CD14-positive monocyte (primary cell): ENCODE data around the gene PGAP2. TPM values are rescaled to one million over a fixed set of nuclear protein-coding genes. Genes with fewer than 3 reads are reported as not detected.

Experiments
- DNase-seq, 3 donors: peaks; one replicate each; pipeline ENCODE4 v3.0.0-alpha.2; 2011 to 2022
- H2AFZ ChIP-seq: 2 replicates; pipeline ENCODE4 v1.6.0; 2012; ENCODE audit warnings: mild to moderate bottlenecking, low read depth, low read length, inconsistent platforms; ENCODE audit not compliant: insufficient read depth, poor library complexity, severe bottlenecking
- H3K27ac ChIP-seq, 2 donors: 1 replicate in 1 of 2; 2 replicates in 1 of 2; pipeline ENCODE4 v1.5.1; 2012 to 2013; ENCODE audit warnings: low read length in 2 of 2, control low read depth in 1 of 2, inconsistent platforms in 1 of 2, low read depth in 1 of 2, mild to moderate bottlenecking in 1 of 2
- H3K27me3 ChIP-seq, 2 donors: one replicate each; pipeline versions ENCODE4 v1.6.0 to v1.6.1; 2011 to 2013; ENCODE audit warnings: low read length in 2 of 2; ENCODE audit not compliant: control insufficient read depth in 2 of 2, insufficient read depth in 2 of 2
- H3K36me3 ChIP-seq, 2 donors: replicated peaks in 1 of 2; 1 replicate in 1 of 2; 2 replicates in 1 of 2; pipeline versions ENCODE4 v1.5.1 to v1.6.1; 2012 to 2013; ENCODE audit warnings: low read length in 2 of 2, control low read depth in 1 of 2, inconsistent platforms in 1 of 2, mild to moderate bottlenecking in 1 of 2; ENCODE audit not compliant: insufficient read depth in 2 of 2, control insufficient read depth in 1 of 2
- H3K4me1 ChIP-seq, 2 donors: 1 replicate in 1 of 2; 2 replicates in 1 of 2; pipeline versions ENCODE4 v1.5.1 to v1.6.1; 2012 to 2013; ENCODE audit warnings: low read length in 2 of 2, control low read depth in 1 of 2, inconsistent platforms in 1 of 2, mild to moderate bottlenecking in 1 of 2, moderate library complexity in 1 of 2; ENCODE audit not compliant: insufficient read depth in 2 of 2, control insufficient read depth in 1 of 2
- H3K4me2 ChIP-seq: replicated peaks from 2 replicates; pipeline ENCODE3; 2012; ENCODE audit warnings: low read length, moderate library complexity, mild to moderate bottlenecking; ENCODE audit not compliant: poor library complexity, severe bottlenecking; ENCODE audit errors: extremely low read depth
- H3K4me3 ChIP-seq, 3 experiments: fragments of 200-600 bp in 1 of 3; sonication (generic) in 1 of 3; replicated peaks in 1 of 3; 1 replicate in 2 of 3; 2 replicates in 1 of 3; pipeline ENCODE4 v1.5.1; 2011 to 2013; ENCODE audit warnings: low read length in 3 of 3, mild to moderate bottlenecking in 3 of 3, control low read depth in 2 of 3, low read depth in 2 of 3, inconsistent platforms in 1 of 3, moderate library complexity in 1 of 3
- H3K79me2 ChIP-seq: 2 replicates; pipeline ENCODE4 v1.6.0; 2012; ENCODE audit warnings: mild to moderate bottlenecking, control low read depth, inconsistent platforms, low read length, moderate library complexity; ENCODE audit not compliant: insufficient read depth
- H3K9ac ChIP-seq: 2 replicates; pipeline ENCODE4 v1.6.0; 2017; ENCODE audit warnings: low read length, mild to moderate bottlenecking; ENCODE audit not compliant: insufficient read depth, poor library complexity, severe bottlenecking
- H3K9me3 ChIP-seq, 2 donors: replicated peaks in 1 of 2; 1 replicate in 1 of 2; 2 replicates in 1 of 2; pipeline versions ENCODE4 v1.5.1 to v1.6.1; 2012 to 2013; ENCODE audit warnings: low read length in 2 of 2, control low read depth in 1 of 2; ENCODE audit not compliant: control insufficient read depth in 1 of 2, insufficient read depth in 1 of 2
- H4K20me1 ChIP-seq: 2 replicates; pipeline ENCODE4 v1.6.0; 2012; ENCODE audit warnings: mild to moderate bottlenecking, low read length, control low read depth, moderate library complexity; ENCODE audit not compliant: insufficient read depth
- H3K27ac Mint-ChIP-seq, 7 donors: one replicate each; pipeline ENCODE4 v1.8.0; 2020; ENCODE audit warnings: mild to moderate bottlenecking in 7 of 7, mixed read lengths in 7 of 7, moderate library complexity in 6 of 7, inconsistent platforms in 2 of 7
- H3K27me3 Mint-ChIP-seq, 3 donors: one replicate each; pipeline ENCODE4 v1.8.0; 2021 to 2022; ENCODE audit warnings: low read depth in 3 of 3, mild to moderate bottlenecking in 3 of 3, mixed read lengths in 3 of 3, moderate library complexity in 3 of 3, inconsistent platforms in 1 of 3
- H3K36me3 Mint-ChIP-seq, 2 donors: one replicate each; pipeline ENCODE4 v1.8.0; 2020; ENCODE audit warnings: mixed read lengths in 2 of 2, inconsistent platforms in 1 of 2, mild to moderate bottlenecking in 1 of 2
- H3K4me1 Mint-ChIP-seq: one replicate; pipeline ENCODE4 v1.8.0; 2020; ENCODE audit warnings: mild to moderate bottlenecking, mixed read lengths
- H3K4me3 Mint-ChIP-seq, 2 donors: one replicate each; pipeline ENCODE4 v1.8.0; 2020; ENCODE audit warnings: mild to moderate bottlenecking in 2 of 2, mixed read lengths in 2 of 2, moderate library complexity in 1 of 2
- H3K9me3 Mint-ChIP-seq, 7 donors: one replicate each; pipeline ENCODE4 v1.8.0; 2020 to 2022; ENCODE audit warnings: mixed read lengths in 7 of 7, mild to moderate bottlenecking in 6 of 7, moderate library complexity in 6 of 7, inconsistent platforms in 2 of 7
- WGBS: methylation state at CpG from one replicate; pipeline ENCODE4 v1.1.5; 2013; ENCODE audit warnings: missing lambda C conversion rate; ENCODE audit not compliant: insufficient coverage; 5-methylcytosine and 5-hydroxymethylcytosine counted together
- intact Hi-C, 2 donors: fragments of 100-400 bp; cut with micrococcal nuclease; formaldehyde crosslinking; loops; one replicate each; pipeline versions ENCODE4 v1.15.0 to v1.15.1; 2023
- polyA plus RNA-seq, 3 donors: library from polyadenylated mRNA; depleted of rRNA in 1 of 3; unstranded in 2 of 3; stranded (reverse) in 1 of 3; fragments of 300-500 nt in 2 of 3; fragments of >200 nt in 1 of 3; fragmentation: Illumina TruSeq in 2 of 3; gene quantifications; 1 replicate in 2 of 3; 2 replicates in 1 of 3; pipeline ENCODE4 v1.2.3, GENCODE V29; 2012 to 2021
- TF ChIP-seq, protein P1 (sequence below): fragments of 200-600 bp; IDR thresholded peaks from one replicate; pipeline ENCODE4 v1.8.0; 2022; ENCODE audit warnings: antibody characterized with exemption, mild to moderate bottlenecking

The PGAP2 gene
- polyA plus RNA-seq, 3 donors = 5.8 to 17.9 (median 6.8) TPM

DNA sequence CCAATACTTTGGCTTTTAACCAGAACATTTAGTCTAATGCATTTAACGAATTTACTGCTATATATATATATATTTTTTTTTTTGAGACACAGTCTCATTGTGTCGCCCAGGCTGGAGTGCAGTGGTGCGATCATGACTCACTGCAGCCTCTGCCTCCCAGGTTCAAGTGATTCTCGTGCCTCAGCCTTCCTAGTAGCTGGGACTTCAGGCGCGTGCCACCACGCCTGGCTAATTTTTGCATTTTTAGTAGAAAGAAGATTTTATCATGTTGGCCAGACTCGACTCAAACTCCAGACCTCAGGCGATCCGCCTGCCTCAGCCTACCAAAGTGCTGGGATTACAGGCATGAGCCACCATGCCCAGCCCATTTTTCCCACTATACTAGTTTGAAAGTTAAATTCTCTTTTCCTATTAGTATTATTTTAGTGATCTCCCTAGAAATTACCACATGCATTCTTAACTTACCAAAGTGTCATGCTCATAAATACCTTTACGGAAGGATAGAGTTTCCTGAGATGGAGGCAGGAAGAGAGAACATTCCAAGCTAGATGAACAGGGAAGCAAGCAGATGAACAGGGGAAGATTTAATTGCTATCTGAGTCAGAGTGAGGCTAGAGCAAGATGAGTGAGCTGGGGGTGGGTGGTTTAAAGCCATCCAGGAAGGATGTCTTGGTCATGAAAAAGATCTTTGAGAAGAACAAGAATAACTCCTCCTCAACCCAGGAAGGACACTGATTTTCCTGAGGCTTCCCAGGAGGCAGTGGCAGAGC is 4.4 kb upstream of the PGAP2 start:
- Mint-ChIP-seq H3K27me3 (peaks cover 0 to 2% (median 0%) of the 10 kb centered on the region in 3 donors), H3K36me3 (no peaks in the 10 kb centered on the region), H3K4me1 (peaks cover 9% of the 10 kb centered on the region), H3K4me3 (no peak overlapping the region), H3K9me3 (no peaks in the 10 kb centered on the region), H3K27ac (peak overlapping the region in 1 of 7 donors; percentile 40)
- H3K9me3 ChIP-seq = no peaks in the 10 kb centered on the region
- H4K20me1 ChIP-seq = no peaks in the 10 kb centered on the region
- no peak overlapping the region for H2AFZ ChIP-seq
- intact Hi-C loops = no loop called here
- H3K4me1 ChIP-seq = peaks cover 8 to 13% of the 10 kb centered on the region in 2 donors
- no peak for DNase-seq
- H3K4me2 ChIP-seq = no peak overlapping the region
- WGBS = 87% methylated on average over 3 of the region's 11 CpGs
- no peaks in the 10 kb centered on the region for H3K36me3 ChIP-seq
- H3K27me3 ChIP-seq = no peaks in the 10 kb centered on the region
- no peak overlapping the region for H3K27ac ChIP-seq
- H3K4me3 ChIP-seq = no peak overlapping the region
- TF ChIP-seq, protein P1, sequence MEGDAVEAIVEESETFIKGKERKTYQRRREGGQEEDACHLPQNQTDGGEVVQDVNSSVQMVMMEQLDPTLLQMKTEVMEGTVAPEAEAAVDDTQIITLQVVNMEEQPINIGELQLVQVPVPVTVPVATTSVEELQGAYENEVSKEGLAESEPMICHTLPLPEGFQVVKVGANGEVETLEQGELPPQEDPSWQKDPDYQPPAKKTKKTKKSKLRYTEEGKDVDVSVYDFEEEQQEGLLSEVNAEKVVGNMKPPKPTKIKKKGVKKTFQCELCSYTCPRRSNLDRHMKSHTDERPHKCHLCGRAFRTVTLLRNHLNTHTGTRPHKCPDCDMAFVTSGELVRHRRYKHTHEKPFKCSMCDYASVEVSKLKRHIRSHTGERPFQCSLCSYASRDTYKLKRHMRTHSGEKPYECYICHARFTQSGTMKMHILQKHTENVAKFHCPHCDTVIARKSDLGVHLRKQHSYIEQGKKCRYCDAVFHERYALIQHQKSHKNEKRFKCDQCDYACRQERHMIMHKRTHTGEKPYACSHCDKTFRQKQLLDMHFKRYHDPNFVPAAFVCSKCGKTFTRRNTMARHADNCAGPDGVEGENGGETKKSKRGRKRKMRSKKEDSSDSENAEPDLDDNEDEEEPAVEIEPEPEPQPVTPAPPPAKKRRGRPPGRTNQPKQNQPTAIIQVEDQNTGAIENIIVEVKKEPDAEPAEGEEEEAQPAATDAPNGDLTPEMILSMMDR = no peak
- no peak overlapping the region for H3K9ac ChIP-seq
- no peaks in the 10 kb centered on the region for H3K79me2 ChIP-seq

- no peaks in the 10 kb centered on the region for H3K27me3 Mint-ChIP-seq
- H3K27ac ChIP-seq = peak overlapping the region in 1 of 2 donors; percentile 80
- TF ChIP-seq, protein P1 = peak; percentile 52
These were observed 682 bp downstream of the PGAP2 start for GRCh38 chr11:3808861-3809623.

More at GRCh38 chr11:3808861-3809623, 682 bp downstream of the PGAP2 start:
- peak; percentile 47 to 67 (median 61) for DNase-seq
- no peaks in the 10 kb centered on the region for H3K27me3 ChIP-seq
- peaks cover 13% of the 10 kb centered on the region for H3K4me1 Mint-ChIP-seq
- peak overlapping the region; percentile 73 for H3K9ac ChIP-seq
- peak overlapping the region in 2 of 7 donors; percentile 12 to 46 for H3K27ac Mint-ChIP-seq
- H3K36me3 ChIP-seq = no peaks in the 10 kb centered on the region
- H3K4me1 ChIP-seq = peaks cover 10 to 14% of the 10 kb centered on the region in 2 donors
- peak overlapping the region; percentile 99 to 100 for H3K4me3 Mint-ChIP-seq
- H2AFZ ChIP-seq = peak overlapping the region; percentile 95
- 7% methylated on average over 2 of the region's 5 CpGs for WGBS
- no peaks in the 10 kb centered on the region for H3K79me2 ChIP-seq
- H3K9me3 ChIP-seq = no peaks in the 10 kb centered on the region
- intact Hi-C loops = loop anchor here in 1 of 2 donors (5.0 kb wide), 1 partner anchor 37 kb away; no protein-coding TSS in a partner anchor
- no peaks in the 10 kb centered on the region for H3K9me3 Mint-ChIP-seq
- H3K4me2 ChIP-seq = peak overlapping the region; percentile 98
- peak overlapping the region; percentile 76 to 99 (median 96) for H3K4me3 ChIP-seq
- peaks cover 3 to 6% of the 10 kb centered on the region in 2 donors for H3K36me3 Mint-ChIP-seq
- no peaks in the 10 kb centered on the region for H4K20me1 ChIP-seq
